Suprapubic skin (tissue), 4 donors: ENCODE measurements around the gene GPATCH1. TPM values are rescaled to one million over a fixed set of nuclear protein-coding genes. Genes with fewer than 3 reads are reported as not detected.

Source experiments
- DNase-seq, 2 donors: peaks; one replicate each; pipeline ENCODE4 v3.0.0-alpha.2; 2019; ENCODE audit warnings: low spot score in 2 of 2
- H3K27ac ChIP-seq: fragments of 200-600 bp; sonication (generic); one replicate; pipeline ENCODE4 v1.5.1; 2019
- H3K27me3 ChIP-seq: fragments of 200-600 bp; sonication (generic); one replicate; pipeline ENCODE4 v1.5.1; 2019
- H3K36me3 ChIP-seq: fragments of 200-600 bp; sonication (generic); one replicate; pipeline ENCODE4 v1.5.1; 2019
- H3K4me1 ChIP-seq: fragments of 200-600 bp; sonication (generic); one replicate; pipeline ENCODE4 v1.5.1; 2019
- H3K4me3 ChIP-seq: fragments of 200-600 bp; sonication (generic); one replicate; pipeline ENCODE4 v1.5.1; 2019; ENCODE audit warnings: mild to moderate bottlenecking
- H3K9me3 ChIP-seq: fragments of 200-600 bp; sonication (generic); one replicate; pipeline ENCODE4 v1.5.1; 2019
- EP300 ChIP-seq: sonication (generic); formaldehyde crosslinking; IDR thresholded peaks from one replicate; pipeline ENCODE4 v1.6.1; 2017; ENCODE audit warnings: antibody characterized with exemption
- POLR2A ChIP-seq, 2 donors: fragments of 450-650 bp; IDR thresholded peaks; one replicate each; pipeline ENCODE4 v1.6.1; 2017; ENCODE audit warnings: antibody characterized with exemption in 2 of 2, mild to moderate bottlenecking in 2 of 2, moderate library complexity in 2 of 2
- POLR2AphosphoS5 ChIP-seq, 3 donors: sonication (generic); formaldehyde crosslinking; IDR thresholded peaks; one replicate each; pipeline ENCODE4 v1.6.1; 2017; ENCODE audit warnings: antibody characterized with exemption in 3 of 3
- WGBS: methylation state at CpG from one replicate; pipeline ENCODE4 v1.1.5; 2018; 5-methylcytosine and 5-hydroxymethylcytosine counted together
- total RNA-seq, 4 donors: library from RNA; depleted of rRNA; stranded (reverse); fragments of >200 nt; gene quantifications; one replicate each; pipeline ENCODE4 v1.1.0, GENCODE V29; 2016
- TF ChIP-seq, protein P1 (sequence below), 2 donors: fragments of 200-600 bp in 1 of 2; fragments of 450-650 bp in 1 of 2; sonication (generic) in 1 of 2; IDR thresholded peaks; one replicate each; pipeline ENCODE4 v1.5.1; 2016 to 2019; ENCODE audit warnings: antibody characterized with exemption in 2 of 2, mild to moderate bottlenecking in 1 of 2, moderate library complexity in 1 of 2

Gene GPATCH1
- total RNA-seq, 4 donors from 2014 or later = 8.0 to 29.3 (median 14.3) TPM

DNA sequence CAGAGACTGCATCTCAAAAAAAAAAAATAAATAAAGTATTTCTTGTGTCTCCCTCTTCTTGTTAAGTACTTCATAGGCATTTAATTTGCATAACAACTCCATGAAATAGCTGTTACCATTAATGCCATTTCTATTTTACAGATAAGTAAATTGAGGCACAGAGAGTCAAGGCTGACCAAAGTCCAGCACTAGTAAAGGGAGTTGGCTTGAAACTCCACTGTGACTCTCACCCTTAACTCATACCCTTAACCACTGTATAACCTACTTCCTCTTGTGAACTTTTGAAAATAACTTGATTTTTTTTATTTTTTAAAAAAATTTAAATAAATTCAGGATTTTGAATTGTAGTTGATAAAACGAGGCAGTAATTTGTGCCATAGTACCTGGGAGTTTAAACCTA is 6.0 kb downstream of the GPATCH1 start:
- Histone ChIP-seq H3K4me1 (peaks cover 6% of the 10 kb centered on the region), H3K4me3 (no peak overlapping the region), H3K27me3 (no peaks in the 10 kb centered on the region), H3K27ac (no peak overlapping the region), H3K9me3 (no peaks in the 10 kb centered on the region), H3K36me3 (peaks cover 38% of the 10 kb centered on the region)
- TF ChIP-seq, protein P1, sequence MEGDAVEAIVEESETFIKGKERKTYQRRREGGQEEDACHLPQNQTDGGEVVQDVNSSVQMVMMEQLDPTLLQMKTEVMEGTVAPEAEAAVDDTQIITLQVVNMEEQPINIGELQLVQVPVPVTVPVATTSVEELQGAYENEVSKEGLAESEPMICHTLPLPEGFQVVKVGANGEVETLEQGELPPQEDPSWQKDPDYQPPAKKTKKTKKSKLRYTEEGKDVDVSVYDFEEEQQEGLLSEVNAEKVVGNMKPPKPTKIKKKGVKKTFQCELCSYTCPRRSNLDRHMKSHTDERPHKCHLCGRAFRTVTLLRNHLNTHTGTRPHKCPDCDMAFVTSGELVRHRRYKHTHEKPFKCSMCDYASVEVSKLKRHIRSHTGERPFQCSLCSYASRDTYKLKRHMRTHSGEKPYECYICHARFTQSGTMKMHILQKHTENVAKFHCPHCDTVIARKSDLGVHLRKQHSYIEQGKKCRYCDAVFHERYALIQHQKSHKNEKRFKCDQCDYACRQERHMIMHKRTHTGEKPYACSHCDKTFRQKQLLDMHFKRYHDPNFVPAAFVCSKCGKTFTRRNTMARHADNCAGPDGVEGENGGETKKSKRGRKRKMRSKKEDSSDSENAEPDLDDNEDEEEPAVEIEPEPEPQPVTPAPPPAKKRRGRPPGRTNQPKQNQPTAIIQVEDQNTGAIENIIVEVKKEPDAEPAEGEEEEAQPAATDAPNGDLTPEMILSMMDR (IDR thresholded peaks at IDR 0.05) = no peak
- no peak for TF ChIP-seq POLR2A (IDR thresholded peaks at IDR 0.05)
- no peak for TF ChIP-seq EP300
- TF ChIP-seq POLR2AphosphoS5 (IDR thresholded peaks at IDR 0.05) = no peak
- WGBS = 80% methylated on average over 1 of the region's 1 CpG
- DNase-seq = no peak

DNA sequence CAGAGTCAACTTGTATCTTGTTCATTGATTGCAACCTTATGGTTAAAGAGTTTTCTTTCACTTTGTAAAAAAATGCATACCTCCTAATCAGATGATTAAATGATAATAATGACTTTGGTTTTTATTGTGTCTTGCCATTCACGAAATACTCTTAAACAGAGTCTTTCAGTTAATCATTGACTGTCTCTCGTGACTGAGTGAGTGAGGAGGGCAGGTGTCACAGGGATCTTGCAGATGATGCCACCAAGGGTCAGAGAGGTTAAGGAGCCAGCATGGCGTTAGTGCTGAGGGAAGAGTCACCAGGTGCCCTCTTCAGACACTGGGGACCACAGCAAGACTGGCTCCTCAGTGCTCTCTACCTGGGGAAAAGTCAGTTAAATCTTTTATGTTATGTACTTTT is 8.0 kb downstream of the GPATCH1 start:
- Histone ChIP-seq H3K27ac (no peak overlapping the region), H3K27me3 (no peaks in the 10 kb centered on the region), H3K36me3 (peaks cover 58% of the 10 kb centered on the region), H3K4me3 (no peak overlapping the region), H3K9me3 (no peaks in the 10 kb centered on the region), H3K4me1 (no peaks in the 10 kb centered on the region)
- TF ChIP-seq, protein P1 (IDR thresholded peaks at IDR 0.05) = no peak
- TF ChIP-seq POLR2AphosphoS5 (IDR thresholded peaks at IDR 0.05) = no peak
- no peak for TF ChIP-seq EP300
- no peak for TF ChIP-seq POLR2A (IDR thresholded peaks at IDR 0.05)
- WGBS = 92% methylated on average over 3 of the region's 3 CpGs
- no peak for DNase-seq

DNA sequence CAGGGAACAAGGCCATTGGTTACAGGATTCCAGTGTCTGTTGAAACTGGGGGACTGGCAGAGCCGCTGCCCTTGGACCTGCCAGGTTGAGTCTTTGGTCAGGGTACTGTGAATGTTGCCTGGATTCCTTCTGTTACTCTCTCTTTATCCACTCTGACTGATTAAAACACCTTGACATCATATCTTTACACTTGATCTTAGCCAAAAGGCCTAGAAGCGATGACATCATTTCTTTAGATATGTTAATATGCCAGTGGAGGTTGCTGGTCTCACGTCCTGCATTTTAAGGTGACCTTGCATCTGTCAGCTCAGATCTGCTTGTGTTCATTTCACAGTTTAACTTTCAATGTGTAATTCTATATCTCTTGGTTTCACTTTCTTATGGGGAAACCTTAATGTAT is 9.2 kb downstream of the GPATCH1 start:
- H3K27ac ChIP-seq = no peak overlapping the region
- DNase-seq = no peak
- H3K36me3 ChIP-seq = peaks cover 70% of the 10 kb centered on the region
- H3K4me1 ChIP-seq = no peaks in the 10 kb centered on the region
- no peaks in the 10 kb centered on the region for H3K9me3 ChIP-seq
- no peak overlapping the region for H3K4me3 ChIP-seq
- 89% methylated on average over 3 of the region's 3 CpGs for WGBS
- no peaks in the 10 kb centered on the region for H3K27me3 ChIP-seq
- TF ChIP-seq POLR2A (IDR thresholded peaks at IDR 0.05) = no peak
- TF ChIP-seq, protein P1 (IDR thresholded peaks at IDR 0.05) = no peak
- TF ChIP-seq EP300 = no peak
- no peak for TF ChIP-seq POLR2AphosphoS5 (IDR thresholded peaks at IDR 0.05)

DNA sequence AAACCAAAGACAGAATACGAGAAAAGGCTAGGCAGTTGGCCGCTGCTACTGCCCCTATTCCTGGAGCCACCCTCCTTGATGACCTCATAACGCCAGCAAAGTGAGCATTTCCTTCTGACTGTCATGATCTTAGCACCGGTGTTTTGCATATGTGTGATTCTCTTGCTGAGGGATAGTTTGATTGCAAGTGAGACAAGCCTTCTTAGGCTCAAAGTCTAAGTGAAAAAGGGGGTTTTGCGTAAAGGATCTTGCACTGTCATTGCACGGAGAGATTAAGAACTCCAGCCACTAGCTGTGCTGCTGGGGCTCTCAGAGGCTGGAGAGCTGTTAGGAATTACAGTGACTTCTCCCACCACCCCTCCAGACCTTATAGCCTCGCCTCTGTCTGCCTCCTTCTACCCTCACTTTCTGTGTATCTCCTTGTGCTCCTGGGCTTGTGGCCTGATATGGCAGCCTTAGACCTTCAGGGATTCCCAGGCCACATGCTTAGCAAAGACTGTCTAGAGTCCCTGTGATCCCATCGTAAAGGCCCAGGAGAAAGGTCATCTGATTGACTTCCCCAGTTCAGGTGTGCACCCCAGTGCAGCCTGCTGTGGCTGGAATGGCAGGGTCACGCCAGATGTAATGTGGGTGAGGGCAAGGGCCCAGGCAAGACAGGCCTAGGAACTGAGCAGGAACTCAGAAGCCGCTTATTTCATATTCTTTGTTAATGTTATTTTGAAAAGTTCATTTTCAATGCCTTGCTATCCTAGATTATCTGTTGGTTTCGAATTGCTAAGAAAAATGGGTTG is 12.6 kb downstream of the GPATCH1 start:
- TF ChIP-seq POLR2AphosphoS5 (IDR thresholded peaks at IDR 0.05) (no peak), POLR2A (IDR thresholded peaks at IDR 0.05) (no peak)
- TF ChIP-seq, protein P1 (IDR thresholded peaks at IDR 0.05) = no peak
- DNase-seq = no peak
- Histone ChIP-seq H3K27me3 (no peaks in the 10 kb centered on the region), H3K9me3 (no peaks in the 10 kb centered on the region), H3K27ac (no peak overlapping the region), H3K4me1 (no peaks in the 10 kb centered on the region), H3K36me3 (peaks cover 95% of the 10 kb centered on the region), H3K4me3 (no peak overlapping the region)
- 94% methylated on average over 11 of the region's 11 CpGs for WGBS

DNA sequence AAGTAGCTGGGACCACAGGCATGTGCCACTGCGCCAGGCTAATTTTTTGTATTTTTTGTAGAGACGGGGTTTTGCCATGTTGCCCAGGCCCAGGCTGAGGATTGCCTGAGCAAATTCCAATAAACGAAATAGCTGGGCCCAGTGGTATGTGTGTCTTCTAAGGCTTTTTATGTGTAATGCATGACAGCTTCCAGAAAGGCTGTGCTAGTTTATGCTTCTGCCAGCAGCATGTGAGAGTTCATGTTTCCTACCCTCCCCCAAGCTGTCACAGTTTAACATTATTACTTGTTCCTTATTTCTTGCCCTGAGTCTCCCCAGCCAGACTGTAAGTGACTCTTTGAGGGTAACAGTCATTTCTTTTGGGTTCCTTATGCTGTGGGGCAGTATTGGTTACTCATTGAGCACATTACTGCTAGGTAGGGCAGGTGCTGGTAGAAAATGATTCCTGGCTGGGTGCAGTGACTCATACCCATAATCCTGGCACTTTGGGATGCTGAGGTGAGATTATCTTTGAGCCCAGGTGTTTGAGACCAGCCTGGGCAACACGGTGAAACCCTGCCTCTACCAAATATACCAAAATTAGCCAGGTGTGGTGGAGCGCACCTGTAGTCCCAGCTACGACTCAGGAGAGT is 13.6 kb downstream of the GPATCH1 start:
- WGBS = 88% methylated on average over 6 of the region's 6 CpGs
- Histone ChIP-seq H3K4me3 (no peak overlapping the region), H3K27me3 (no peaks in the 10 kb centered on the region), H3K36me3 (peaks cover 92% of the 10 kb centered on the region), H3K4me1 (no peaks in the 10 kb centered on the region), H3K9me3 (no peaks in the 10 kb centered on the region), H3K27ac (no peak overlapping the region)
- DNase-seq = no peak
- TF ChIP-seq POLR2AphosphoS5 (IDR thresholded peaks at IDR 0.05) (no peak), EP300 (no peak), POLR2A (IDR thresholded peaks at IDR 0.05) (no peak)
- TF ChIP-seq, protein P1 (IDR thresholded peaks at IDR 0.05) = no peak
